Measurements from ENCODE around the gene BABAM2.
"Not testable (repeated sequence)": the region's sequence is repeated elsewhere in the genome, so short reads cannot be mapped to it uniquely, and the experiment has no call there.

Gene BABAM2

GRCh38 chr2:27881815-27882583 is 8.5 kb upstream of the BABAM2 start:
- not testable (repeated sequence) for DNase-seq

- not testable (repeated sequence) for DNase-seq
These were observed 8.0 kb upstream of the BABAM2 start for GRCh38 chr2:27882584-27882922.

GRCh38 chr2:27884601-27885000 is 5.9 kb upstream of the BABAM2 start:
- no peak for DNase-seq

GRCh38 chr2:27885234-27885633 is 5.3 kb upstream of the BABAM2 start:
- DNase-seq, result no peak

GRCh38 chr2:27885661-27886060 is 4.9 kb upstream of the BABAM2 start:
- DNase-seq, result no peak

- DNase-seq, result no peak
These were observed 4.2 kb upstream of the BABAM2 start for GRCh38 chr2:27886322-27886721.

GRCh38 chr2:27887111-27887510 is 3.4 kb upstream of the BABAM2 start:
- no peak for DNase-seq

- no peak for DNase-seq
These were observed 2.7 kb upstream of the BABAM2 start for GRCh38 chr2:27887830-27888229.

GRCh38 chr2:27888790-27889189 is 1.7 kb upstream of the BABAM2 start:
- no peak for DNase-seq

GRCh38 chr2:27889774-27890145 is 769 bp upstream of the BABAM2 start:
- DNase-seq, result no peak

- peak; percentile 45 to 76 (median 64) for DNase-seq
These were observed 569 bp downstream of the BABAM2 start for GRCh38 chr2:27890924-27891672.

- DNase-seq, result no peak
These were observed 1.2 kb downstream of the BABAM2 start for GRCh38 chr2:27891673-27892105.

GRCh38 chr2:27893006-27893405 is 2.5 kb downstream of the BABAM2 start:
- DNase-seq, result no peak

- no peak for DNase-seq
These were observed 7.2 kb downstream of the BABAM2 start for GRCh38 chr2:27897717-27898116.

- DNase-seq, result no peak
These were observed 10.7 kb downstream of the BABAM2 start for GRCh38 chr2:27901234-27901633.

- DNase-seq, result no peak
These were observed 11.6 kb downstream of the BABAM2 start for GRCh38 chr2:27902098-27902497.

- no peak for DNase-seq
These were observed 12.5 kb downstream of the BABAM2 start for GRCh38 chr2:27903018-27903417.

GRCh38 chr2:27903649-27904404 is 13.3 kb downstream of the BABAM2 start:
- DNase-seq, result no peak

GRCh38 chr2:27904405-27904665 is 13.8 kb downstream of the BABAM2 start:
- no peak for DNase-seq

GRCh38 chr2:27906074-27906473 is 15.5 kb downstream of the BABAM2 start:
- no peak for DNase-seq

GRCh38 chr2:27907547-27907946 is 17.0 kb downstream of the BABAM2 start:
- no peak for DNase-seq

- DNase-seq, result no peak
These were observed 19.4 kb downstream of the BABAM2 start for GRCh38 chr2:27909901-27910300.

GRCh38 chr2:27911458-27912210 is 21.1 kb downstream of the BABAM2 start:
- DNase-seq, result no peak

Data from activated CD4-positive, CD25-positive, alpha-beta regulatory T cell (primary cell).